BJ (cell line): ENCODE measurements around the gene MYLK. TPM values are rescaled to one million over a fixed set of nuclear protein-coding genes. Genes with fewer than 3 reads are reported as not detected.
A peak's percentile ranks its signal among the peaks of the same experiment; 100 is the strongest.
"Not testable (repeated sequence)": the region's sequence is repeated elsewhere in the genome, so short reads cannot be mapped to it uniquely, and the experiment has no call there.

Experiments used
- CTCF ChIA-PET: fragments of 350-600 bp; formaldehyde crosslinking; extraction: SDS; loops from one replicate; lab custom pipeline; 2021; ENCODE audit warnings: antibody characterized with exemption, inconsistent platforms; lab: Yijun Ruan, JAX
- POLR2A ChIA-PET: fragments of 300-600 bp; sonication (Branson Sonifier 250); formaldehyde crosslinking; extraction: SDS; loops from one replicate; lab custom pipeline; 2021; ENCODE audit warnings: antibody characterized with exemption; lab: Charles Lee
- DNase-seq: peaks from one replicate; pipeline ENCODE4 v3.0.0-alpha.2; 2011; ENCODE audit warnings: low read depth
- H3K27me3 ChIP-seq: 2 replicates; pipeline ENCODE4 v1.6.0; 2011; ENCODE audit warnings: low read length; ENCODE audit not compliant: control insufficient read depth, insufficient read depth
- H3K36me3 ChIP-seq: 2 replicates; pipeline ENCODE4 v1.5.1; 2011; ENCODE audit warnings: low read length; ENCODE audit not compliant: control insufficient read depth, insufficient read depth
- H3K4me3 ChIP-seq: 2 replicates; pipeline ENCODE4 v1.5.1; 2011; ENCODE audit warnings: low read depth, mild to moderate bottlenecking, control low read depth, low read length
- polyA plus RNA-seq: library from polyadenylated mRNA; depleted of rRNA; stranded (reverse); fragments of >200 nt; gene quantifications from 2 replicates; pipeline ENCODE4 v1.2.3, GENCODE V29; 2011
- TF ChIP-seq, protein P1 (sequence below): IDR thresholded peaks from 2 replicates; pipeline ENCODE4 v1.5.1; 2011; ENCODE audit warnings: low read depth, mild to moderate bottlenecking, control low read depth, inconsistent platforms, low read length, moderate library complexity; ENCODE audit not compliant: insufficient read depth

MYLK gene
- polyA plus RNA-seq, 1 experiment, result 734 TPM

DNA sequence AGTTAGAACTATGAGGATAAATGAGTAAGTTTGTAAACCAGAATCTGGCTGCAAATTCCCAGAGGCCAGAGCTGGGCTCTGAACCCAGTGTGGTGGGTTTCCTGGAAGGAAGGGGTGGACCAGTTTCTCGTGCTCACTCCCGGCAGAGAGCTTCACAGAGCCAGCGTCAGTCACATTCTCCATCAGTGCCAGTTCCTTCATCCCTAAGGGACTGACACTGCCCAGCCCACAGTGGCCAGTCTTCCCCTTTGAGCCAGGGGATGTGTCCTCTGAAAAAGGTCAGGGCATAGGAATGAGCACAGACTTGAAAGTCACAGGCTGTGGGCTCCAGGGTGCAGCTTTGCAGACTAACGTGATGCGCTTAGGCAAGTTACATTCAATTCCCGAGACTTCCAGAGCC is 163.5 kb downstream of the MYLK start:
- TF ChIP-seq, protein P1, sequence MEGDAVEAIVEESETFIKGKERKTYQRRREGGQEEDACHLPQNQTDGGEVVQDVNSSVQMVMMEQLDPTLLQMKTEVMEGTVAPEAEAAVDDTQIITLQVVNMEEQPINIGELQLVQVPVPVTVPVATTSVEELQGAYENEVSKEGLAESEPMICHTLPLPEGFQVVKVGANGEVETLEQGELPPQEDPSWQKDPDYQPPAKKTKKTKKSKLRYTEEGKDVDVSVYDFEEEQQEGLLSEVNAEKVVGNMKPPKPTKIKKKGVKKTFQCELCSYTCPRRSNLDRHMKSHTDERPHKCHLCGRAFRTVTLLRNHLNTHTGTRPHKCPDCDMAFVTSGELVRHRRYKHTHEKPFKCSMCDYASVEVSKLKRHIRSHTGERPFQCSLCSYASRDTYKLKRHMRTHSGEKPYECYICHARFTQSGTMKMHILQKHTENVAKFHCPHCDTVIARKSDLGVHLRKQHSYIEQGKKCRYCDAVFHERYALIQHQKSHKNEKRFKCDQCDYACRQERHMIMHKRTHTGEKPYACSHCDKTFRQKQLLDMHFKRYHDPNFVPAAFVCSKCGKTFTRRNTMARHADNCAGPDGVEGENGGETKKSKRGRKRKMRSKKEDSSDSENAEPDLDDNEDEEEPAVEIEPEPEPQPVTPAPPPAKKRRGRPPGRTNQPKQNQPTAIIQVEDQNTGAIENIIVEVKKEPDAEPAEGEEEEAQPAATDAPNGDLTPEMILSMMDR, result no peak
- POLR2A ChIA-PET, result no interaction called here

DNA sequence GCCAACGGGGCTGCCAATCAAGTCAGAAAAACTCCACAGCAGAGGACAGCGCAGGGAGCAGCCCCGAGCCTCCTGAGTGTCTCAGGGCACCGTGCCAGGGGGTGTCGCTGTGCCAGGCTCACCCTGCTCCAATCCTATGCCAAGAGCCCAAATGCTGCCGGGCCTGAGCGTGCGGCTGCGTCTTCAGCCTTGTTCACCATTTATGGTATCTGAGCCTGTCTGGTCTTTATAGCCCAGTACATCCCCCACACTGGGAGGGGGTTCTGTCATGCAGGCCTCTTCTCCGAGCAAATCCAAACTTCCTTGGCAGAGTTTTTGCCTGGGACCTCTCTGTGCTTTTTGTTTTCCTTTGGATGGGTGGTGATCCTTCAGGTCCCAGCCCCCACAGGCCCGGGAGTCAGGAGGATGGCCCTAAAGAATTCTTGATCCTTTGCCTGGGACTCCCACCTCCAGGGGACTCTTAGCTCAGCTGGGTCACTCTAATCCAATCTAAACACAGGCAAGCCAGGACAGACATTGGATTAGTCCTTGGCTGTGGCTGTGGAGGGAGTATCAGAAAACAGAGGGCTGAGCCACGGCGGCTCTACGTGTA is 164.2 kb downstream of the MYLK start:
- TF ChIP-seq, protein P1, result no peak
- no peaks in the 10 kb centered on the region for H3K27me3 ChIP-seq
- H3K4me3 ChIP-seq, result no peak overlapping the region
- ChIA-PET CTCF (interaction anchor here (0.7 to 4.1 kb wide), 6 partner anchors 8 to 78 kb away, joined by 3 to 27 read pairs (median 3); no protein-coding TSS in a partner anchor), POLR2A (no interaction called here)
- DNase-seq, result no peak
- H3K36me3 ChIP-seq, result peaks cover 33% of the 10 kb centered on the region

More for the DNA sequence above, 163.5 kb downstream of the MYLK start:
- Histone ChIP-seq H3K27me3 (no peaks in the 10 kb centered on the region), H3K36me3 (peaks cover 30% of the 10 kb centered on the region), H3K4me3 (no peak overlapping the region)
- no peak for DNase-seq
- CTCF ChIA-PET, result interaction anchor here (0.7 to 1.3 kb wide), 3 partner anchors 61 to 78 kb away, joined by 3 to 5 read pairs (median 3); no protein-coding TSS in a partner anchor

- peaks cover 38% of the 10 kb centered on the region for H3K36me3 ChIP-seq
- POLR2A ChIA-PET, result interaction anchor here (0.7 kb wide), 1 partner anchor 67 kb away, joined by 3 read pairs; no protein-coding TSS in a partner anchor
- DNase-seq, H3K4me3 ChIP-seq, H3K27me3 ChIP-seq: not testable (repeated sequence)
- TF ChIP-seq, protein P1, result peak; percentile 77
- CTCF ChIA-PET, result interaction anchor here (0.6 to 4.1 kb wide), 7 partner anchors 9 to 85 kb away, joined by 3 to 27 read pairs (median 3); no protein-coding TSS in a partner anchor
Measured at GRCh38 chr3:123719061-123719756, 164.9 kb downstream of the MYLK start.

GRCh38 chr3:123718108-123718507 is 166.0 kb downstream of the MYLK start:
- TF ChIP-seq, protein P1, result no peak
- ChIA-PET CTCF (interaction anchor here (1.5 to 4.1 kb wide), 3 partner anchors 10 to 66 kb away, joined by 3 to 27 read pairs (median 3); no protein-coding TSS in a partner anchor), POLR2A (no interaction called here)
- Histone ChIP-seq H3K4me3 (no peak overlapping the region), H3K27me3 (no peaks in the 10 kb centered on the region), H3K36me3 (peaks cover 43% of the 10 kb centered on the region)
- no peak for DNase-seq

- POLR2A ChIA-PET, H3K27me3 ChIP-seq, DNase-seq, H3K4me3 ChIP-seq: not testable (repeated sequence)
- CTCF ChIA-PET, result interaction anchor here (4.1 kb wide), 1 partner anchor 65 kb away, joined by 27 read pairs; no protein-coding TSS in a partner anchor
- peaks cover 45% of the 10 kb centered on the region for H3K36me3 ChIP-seq
Measured at GRCh38 chr3:123717451-123717850, 166.7 kb downstream of the MYLK start.
